Uterus (tissue), 2 donors: ENCODE results near the gene CEBPG.

Source experiments
- CTCF ChIP-seq, 4 experiments: fragments of 200-600 bp in 2 of 4; fragments of 450-650 bp in 2 of 4; sonication (generic) in 2 of 4; IDR thresholded peaks; one replicate each; pipeline ENCODE4 v1.5.1; 2016 to 2019; ENCODE audit warnings: antibody characterized with exemption in 4 of 4, mild to moderate bottlenecking in 2 of 4, moderate library complexity in 1 of 4
- POLR2A ChIP-seq, 2 donors: fragments of 450-650 bp; IDR thresholded peaks; one replicate each; pipeline ENCODE4 v1.6.1; 2016; ENCODE audit warnings: antibody characterized with exemption in 2 of 2, mild to moderate bottlenecking in 1 of 2, moderate library complexity in 1 of 2

- TF ChIP-seq CTCF (IDR thresholded peaks at IDR 0.05): no peak
- no peak for TF ChIP-seq POLR2A (IDR thresholded peaks at IDR 0.05)
These were observed 19.9 kb downstream of the CEBPG start for GRCh38 chr19:33393286-33394005.
